K562 (cell line): Measurements from ENCODE around the gene EIF4E2. TPM values are rescaled to one million over a fixed set of nuclear protein-coding genes. Genes with fewer than 3 reads are reported as not detected.

Source experiments
- ADNP ChIP-seq: fragments of 200-800 bp; sonication (Bioruptor generic); IDR thresholded peaks from 2 replicates; pipeline ENCODE4 v1.6.1; 2016; ENCODE audit warnings: missing genetic modification characterization, missing compliant biosample characterization
- BDP1 ChIP-seq: IDR thresholded peaks from 3 replicates; pipeline ENCODE4 v1.6.1; 2011; ENCODE audit not compliant: insufficient read length, insufficient read depth
- BRF1 ChIP-seq: IDR thresholded peaks from 3 replicates; pipeline ENCODE4 v1.6.1; 2011; ENCODE audit warnings: borderline replicate concordance, mild to moderate bottlenecking; ENCODE audit not compliant: insufficient read length; ENCODE audit errors: extremely low read depth
- CHAMP1 ChIP-seq: fragments of 450-650 bp; IDR thresholded peaks from 2 replicates; pipeline ENCODE4 v1.6.1; 2016; ENCODE audit warnings: mild to moderate bottlenecking
- DACH1 ChIP-seq: fragments of 450-650 bp; IDR thresholded peaks from 2 replicates; pipeline ENCODE4 v1.6.1; 2018; ENCODE audit not compliant: partially characterized antibody
- DMBX1 ChIP-seq: fragments of 250-450 bp; sonication (Bioruptor Pico); IDR thresholded peaks from 2 replicates; pipeline ENCODE4 v1.8.0; 2022; ENCODE audit warnings: inconsistent platforms, mild to moderate bottlenecking, moderate library complexity, borderline replicate concordance
- E2F5 ChIP-seq: sonication (generic); formaldehyde crosslinking; IDR thresholded peaks from 2 replicates; pipeline ENCODE4 v1.8.0; 2022; ENCODE audit warnings: mild to moderate bottlenecking, missing genetic modification reagents
- E2F6 ChIP-seq, 2 experiments: IDR thresholded peaks; 2 replicates each; pipeline ENCODE4 v1.6.1; 2011; ENCODE audit warnings: borderline replicate concordance in 1 of 2, control low read depth in 1 of 2, low read depth in 1 of 2, low read length in 1 of 2, mild to moderate bottlenecking in 1 of 2, mixed read lengths in 1 of 2, moderate library complexity in 1 of 2; ENCODE audit not compliant: insufficient read depth in 1 of 2, insufficient read length in 1 of 2, poor library complexity in 1 of 2, severe bottlenecking in 1 of 2; ENCODE audit errors: extremely low read depth in 1 of 2
- HNRNPUL1 ChIP-seq: fragments of 200-400 bp; formaldehyde crosslinking; IDR thresholded peaks from 2 replicates; pipeline ENCODE4 v1.6.1; 2017; ENCODE audit warnings: low read length
- KLF10 ChIP-seq: fragments of 250-450 bp; sonication (Bioruptor Pico); IDR thresholded peaks from 2 replicates; pipeline ENCODE4 v1.6.1; 2021; ENCODE audit warnings: matching md5 sums
- NKRF ChIP-seq: fragments of 450-650 bp; IDR thresholded peaks from 2 replicates; pipeline ENCODE4 v1.6.1; 2016; ENCODE audit warnings: borderline replicate concordance
- PHB ChIP-seq: fragments of 250-450 bp; sonication (Bioruptor Pico); IDR thresholded peaks from 2 replicates; pipeline ENCODE4 v1.5.0; 2021
- STAT5A ChIP-seq: IDR thresholded peaks from 2 replicates; pipeline ENCODE4 v1.6.1; 2012; ENCODE audit warnings: low read length, inconsistent platforms, borderline replicate concordance
- TEAD4 ChIP-seq, 2 experiments: sonication (generic) in 1 of 2; formaldehyde crosslinking in 1 of 2; IDR thresholded peaks; 2 replicates each; pipeline versions ENCODE4 v1.6.1 to v1.8.0; 2012 to 2022; ENCODE audit warnings: borderline replicate concordance in 1 of 2, inconsistent platforms in 1 of 2, low read length in 1 of 2, mild to moderate bottlenecking in 1 of 2, missing genetic modification reagents in 1 of 2
- TRIM24 ChIP-seq, 2 experiments: fragments of 450-650 bp; IDR thresholded peaks; 2 replicates each; pipeline ENCODE4 v1.6.1; 2016
- U2AF2 ChIP-seq: fragments of 200-400 bp; formaldehyde crosslinking; optimal IDR thresholded peaks from 2 replicates; pipeline ENCODE3; 2017; ENCODE audit warnings: low read depth, mild to moderate bottlenecking, low read length
- ZC3H4 ChIP-seq: sonication (generic); formaldehyde crosslinking; IDR thresholded peaks from 2 replicates; pipeline ENCODE4 v1.9.0; 2021; ENCODE audit warnings: missing genetic modification reagents, borderline replicate concordance
- ZKSCAN8 ChIP-seq: fragments of 200-800 bp; sonication (Bioruptor generic); IDR thresholded peaks from 2 replicates; pipeline ENCODE4 v1.6.1; 2016; ENCODE audit warnings: missing genetic modification characterization, missing compliant biosample characterization
- ZNF444 ChIP-seq: fragments of 250-450 bp; sonication (Bioruptor Pico); IDR thresholded peaks from 2 replicates; pipeline ENCODE4 v1.4.0; 2020; ENCODE audit warnings: mild to moderate bottlenecking, moderate library complexity
- ZNF586 ChIP-seq: fragments of 450-650 bp; formaldehyde crosslinking; conservative IDR thresholded peaks from 2 replicates; pipeline ENCODE4 v1.4.0; 2020; ENCODE audit warnings: mild to moderate bottlenecking, moderate library complexity
- polyA plus RNA-seq, 8 experiments: library from polyadenylated mRNA; depleted of rRNA in 4 of 8; stranded (reverse) in 5 of 8; unstranded in 3 of 8; fragments of >200 nt; fragmentation: Nextera tagmentation in 2 of 8; fragmentation: Illumina TruSeq in 1 of 8; extraction: Ambion mirVana in 2 of 8; extraction: Trizol in 1 of 8; gene quantifications; 2 replicates each; pipeline versions ENCODE4 v1.2.1 to v1.2.3, GENCODE V29; 2011 to 2014; ENCODE audit warnings: inconsistent platforms in 1 of 8, missing spikeins in 1 of 8
- total RNA-seq, 7 experiments: library from RNA; depleted of rRNA in 6 of 7; stranded (reverse); fragments of >200 nt in 6 of 7; fragmentation: Illumina TruSeq in 2 of 7; extraction: Trizol in 2 of 7; gene quantifications; 2 replicates each; pipeline versions ENCODE4 v1.2.1 to v1.2.3, GENCODE V29; 2011 to 2021; ENCODE audit warnings: low replicate concordance in 1 of 7

The EIF4E2 gene
- total and polyA plus RNA-seq, 9 of the 15 experiments (the other 6 are each of a cell fraction or from before 2014, with no cell fraction given) = 33.9 to 169 (median 77.5) TPM

- TF ChIP-seq E2F6 (IDR thresholded peaks at IDR 0.05; ENCODE audit: borderline replicate concordance in 1 of 2, extremely low read depth in 1 of 2, insufficient read depth in 1 of 2, insufficient read length in 1 of 2, low read depth in 1 of 2, low read length in 1 of 2, poor library complexity in 1 of 2, severe bottlenecking in 1 of 2) = peak; percentile 93 to 97
- no peak for TF ChIP-seq U2AF2
- no peak; the same call in 1 of the 2 replicates for TF ChIP-seq NKRF
- no peak for TF ChIP-seq ZNF586 (CRISPR knock-in tag)
- TF ChIP-seq TEAD4 (IDR thresholded peaks at IDR 0.05; ENCODE audit: low read length) = peak; percentile 36; the same call in 1 of the 2 replicates
- TF ChIP-seq TEAD4 (CRISPR knock-in tag; IDR thresholded peaks at IDR 0.05; ENCODE audit: borderline replicate concordance) = no peak
- TF ChIP-seq CHAMP1 = no peak
- TF ChIP-seq DMBX1 (CRISPR knock-in tag) = no peak
- TF ChIP-seq BDP1 = no peak
- no peak for TF ChIP-seq ZNF444 (CRISPR knock-in tag)
- no peak for TF ChIP-seq STAT5A
- no peak for TF ChIP-seq HNRNPUL1
- no peak for TF ChIP-seq BRF1
- TF ChIP-seq PHB (CRISPR knock-in tag) = no peak
- TF ChIP-seq ZKSCAN8 (CRISPR knock-in tag) = no peak
- TF ChIP-seq DACH1 = no peak
- TF ChIP-seq TRIM24 (IDR thresholded peaks at IDR 0.05) = peak in 1 of 2 experiments; percentile 95; a peak in 2 of 4 replicates
- TF ChIP-seq KLF10 (CRISPR knock-in tag) = no peak
- TF ChIP-seq ADNP (tag) = no peak
- TF ChIP-seq ZC3H4 = no peak
- no peak; the same call in 1 of the 2 replicates for TF ChIP-seq E2F5 (CRISPR knock-in tag)
Observed at GRCh38 chr2:232550354-232551249, at the start of gene EIF4E2, which contains the start of gene TIGD1 (continued).
